HUES6 (cell line): ENCODE results near the gene CCT6A.
"Not testable (repeated sequence)": the region's sequence is repeated elsewhere in the genome, so short reads cannot be mapped to it uniquely, and the experiment has no call there.

Experiments used
- H3K27ac ChIP-seq: 2 replicates; pipeline ENCODE4 v1.7.0; 2013; ENCODE audit warnings: low read depth, mild to moderate bottlenecking, low read length, inconsistent platforms
- H3K27me3 ChIP-seq: 2 replicates; pipeline ENCODE4 v1.6.1; 2013; ENCODE audit warnings: low read length; ENCODE audit not compliant: control insufficient read depth, insufficient read depth
- H3K36me3 ChIP-seq: 2 replicates; pipeline ENCODE4 v1.6.1; 2013; ENCODE audit warnings: low read length; ENCODE audit not compliant: control insufficient read depth, insufficient read depth
- H3K4me1 ChIP-seq: 2 replicates; pipeline ENCODE4 v1.6.1; 2013; ENCODE audit warnings: low read length; ENCODE audit not compliant: control insufficient read depth, insufficient read depth
- H3K4me3 ChIP-seq: 2 replicates; pipeline ENCODE4 v1.5.1; 2013; ENCODE audit warnings: low read depth, low read length
- H3K9ac ChIP-seq: one replicate; pipeline ENCODE4 v1.6.1; 2013; ENCODE audit warnings: mild to moderate bottlenecking, low read length
- H3K9me3 ChIP-seq: 2 replicates; pipeline ENCODE4 v1.6.1; 2013; ENCODE audit warnings: low read depth, low read length; ENCODE audit not compliant: control insufficient read depth, insufficient read depth

CCT6A gene

DNA sequence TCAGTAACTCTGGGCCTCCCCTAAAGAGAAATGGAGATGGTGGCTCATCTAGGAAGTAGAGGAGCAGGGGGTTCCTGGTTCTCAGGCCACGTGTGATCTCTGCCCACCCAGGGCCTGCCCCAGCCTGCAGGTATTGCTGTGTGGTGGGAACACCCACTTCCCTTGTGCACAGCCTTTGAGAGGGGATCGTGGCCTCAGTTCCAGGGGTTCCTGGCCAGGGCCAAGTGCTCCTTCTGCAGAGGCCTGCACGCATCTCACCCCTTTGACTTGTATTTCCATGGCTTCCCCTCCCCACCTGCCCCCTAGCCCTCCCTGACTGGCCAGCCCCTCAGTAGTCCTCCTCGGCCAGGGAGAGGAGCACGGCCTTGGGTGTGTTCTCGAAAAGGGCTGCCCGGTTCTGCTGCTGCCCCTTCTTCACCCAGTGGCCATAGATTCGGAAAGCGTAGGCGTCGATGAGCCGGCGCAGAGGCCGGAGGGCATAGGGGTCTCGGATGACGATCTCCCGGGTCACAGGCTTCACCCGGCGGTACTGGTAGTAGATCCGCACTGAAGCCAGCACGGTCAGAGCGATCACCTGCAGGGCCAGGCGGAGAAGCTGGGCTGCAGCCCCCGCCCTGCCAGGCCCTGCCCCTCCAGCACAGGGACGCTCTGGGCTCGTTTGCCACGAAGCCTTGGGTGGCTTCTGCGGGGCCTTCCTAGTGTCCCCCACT, 29.3 kb downstream of the CCT6A start:
- not testable (repeated sequence) for H3K27ac ChIP-seq, H3K9ac ChIP-seq
- H3K36me3 ChIP-seq: peaks cover 34% of the 10 kb centered on the region

DNA sequence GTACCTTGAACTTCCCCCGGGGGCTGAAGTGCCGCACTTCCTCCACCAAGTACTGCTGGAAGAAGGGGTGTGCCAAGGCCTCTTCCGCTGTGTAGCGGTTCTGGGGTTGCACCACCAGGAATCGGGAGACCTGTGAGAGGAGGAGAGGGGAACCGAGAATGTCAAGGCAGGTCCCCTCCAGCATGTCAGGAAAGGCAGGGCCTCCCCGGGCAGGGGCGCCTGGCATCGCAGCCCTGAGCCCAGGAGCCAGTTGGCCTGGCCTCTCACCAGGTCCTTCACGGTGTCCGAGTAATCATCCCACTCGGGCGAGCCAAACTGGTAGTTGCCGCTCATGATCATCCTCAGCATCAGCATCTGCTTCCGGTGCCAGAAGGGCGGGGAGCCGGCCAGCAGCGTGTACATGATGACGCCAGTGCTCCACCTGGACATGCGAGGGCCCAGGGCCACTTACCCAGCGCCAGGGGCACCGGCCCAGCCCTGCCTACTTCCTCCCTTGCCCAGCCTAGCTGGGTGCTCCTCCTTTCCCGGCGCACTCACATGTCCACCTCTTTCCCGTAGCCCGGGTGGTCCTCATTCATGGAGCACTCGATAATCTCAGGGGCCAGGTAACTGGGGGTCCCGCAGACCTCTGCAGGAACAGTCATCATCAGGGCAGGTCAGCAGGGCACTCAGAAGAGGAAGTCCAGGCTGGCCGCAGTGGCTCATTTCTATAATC, 30.2 kb downstream of the CCT6A start:
- Histone ChIP-seq H3K4me3 (no peak overlapping the region), H3K4me1 (no peaks in the 10 kb centered on the region), H3K9me3 (no peaks in the 10 kb centered on the region), H3K9ac (no peak overlapping the region), H3K36me3 (peaks cover 29% of the 10 kb centered on the region), H3K27me3 (no peaks in the 10 kb centered on the region), H3K27ac (no peak overlapping the region)

More for the DNA sequence above, 29.3 kb downstream of the CCT6A start:
- H3K9me3 ChIP-seq, H3K4me3 ChIP-seq, H3K4me1 ChIP-seq, H3K27me3 ChIP-seq: not testable (repeated sequence)

DNA sequence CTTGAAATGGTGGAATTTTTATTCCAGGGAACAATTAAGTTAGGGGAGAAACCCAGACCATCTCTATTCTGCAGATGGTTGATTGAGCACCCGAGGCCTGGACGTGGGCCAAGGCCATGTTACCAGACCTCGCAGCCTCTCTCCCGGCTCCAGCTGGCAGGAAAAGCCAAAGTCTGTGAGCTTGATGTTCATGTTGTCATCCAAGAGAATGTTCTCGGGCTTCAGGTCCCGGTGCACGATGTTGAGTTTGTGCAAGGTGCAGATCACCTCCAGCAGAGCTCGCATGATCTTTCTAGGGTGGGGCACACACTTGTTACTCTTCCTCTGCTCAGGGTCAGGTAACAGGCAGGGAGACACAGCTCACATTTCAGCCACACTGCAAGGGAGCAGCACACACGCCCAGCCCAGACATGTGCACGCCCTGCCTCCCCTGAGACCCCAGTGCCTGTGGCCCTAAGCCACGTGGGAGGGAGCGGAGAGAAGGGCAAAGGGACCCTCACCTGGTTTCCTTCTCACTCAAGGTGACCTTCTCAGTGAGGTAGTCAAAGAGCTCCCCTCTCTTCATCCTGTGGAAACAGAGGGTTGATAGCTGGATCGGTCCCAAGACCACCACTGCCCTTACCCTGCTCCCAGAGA, 31.7 kb downstream of the CCT6A start:
- Histone ChIP-seq H3K9ac (no peak overlapping the region), H3K4me3 (no peak overlapping the region), H3K36me3 (peaks cover 20% of the 10 kb centered on the region), H3K27ac (no peak overlapping the region), H3K4me1 (no peaks in the 10 kb centered on the region), H3K27me3 (no peaks in the 10 kb centered on the region), H3K9me3 (no peaks in the 10 kb centered on the region)

DNA sequence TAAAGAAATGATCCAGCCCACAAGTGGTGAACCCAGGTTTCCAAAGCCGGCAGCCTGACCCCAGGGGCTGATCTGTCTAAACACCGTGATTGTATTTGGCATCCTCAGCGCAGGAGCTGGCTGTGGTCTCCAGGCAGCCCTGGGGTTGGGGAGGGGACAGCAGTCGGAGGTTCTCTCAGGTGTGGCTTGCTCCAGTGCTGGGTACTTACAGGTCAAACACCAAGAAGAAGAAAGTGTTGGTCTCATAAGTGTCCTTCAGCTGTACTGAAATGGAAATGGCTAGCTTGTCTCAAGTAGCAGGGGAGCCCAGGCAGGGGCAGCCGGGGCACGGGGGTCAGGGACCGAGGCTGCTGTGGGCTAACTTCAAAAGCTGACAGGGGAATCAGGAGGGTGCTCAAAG, 35.2 kb downstream of the CCT6A start:
- H3K9ac ChIP-seq: no peak overlapping the region
- no peak overlapping the region for H3K4me3 ChIP-seq
- H3K9me3 ChIP-seq: no peaks in the 10 kb centered on the region
- no peaks in the 10 kb centered on the region for H3K27me3 ChIP-seq
- H3K36me3 ChIP-seq: 0 out of 2 replicates have a peak, but pooled peaks cover 3% of the 10 kb centered on the region
- H3K27ac ChIP-seq: no peak overlapping the region
- H3K4me1 ChIP-seq: no peaks in the 10 kb centered on the region

DNA sequence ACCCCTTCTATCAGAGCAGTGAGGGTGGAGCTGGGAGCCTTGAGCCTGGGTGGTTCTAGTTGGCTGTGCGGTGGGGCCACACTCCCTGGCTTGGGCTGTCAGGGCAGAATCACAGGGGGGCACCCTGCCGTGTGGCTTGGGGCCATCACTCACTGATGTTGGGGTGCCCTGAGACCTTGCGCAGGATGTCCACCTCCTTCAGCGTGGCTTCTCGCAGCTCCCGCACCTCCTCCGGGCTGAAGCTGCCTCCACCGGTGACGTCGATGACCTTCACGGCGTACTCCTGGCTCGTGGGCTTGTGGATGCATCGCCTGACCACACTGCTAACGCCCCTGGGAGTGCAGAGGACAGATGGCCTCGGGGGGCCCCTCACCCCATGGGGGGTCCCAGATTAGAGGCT, 35.9 kb downstream of the CCT6A start:
- H3K27ac ChIP-seq: no peak overlapping the region
- no peak overlapping the region for H3K9ac ChIP-seq
- 0 out of 2 replicates have a peak, but pooled peaks cover 3% of the 10 kb centered on the region for H3K36me3 ChIP-seq
- H3K27me3 ChIP-seq: no peaks in the 10 kb centered on the region
- H3K9me3 ChIP-seq: no peaks in the 10 kb centered on the region
- no peak overlapping the region for H3K4me3 ChIP-seq
- no peaks in the 10 kb centered on the region for H3K4me1 ChIP-seq

DNA sequence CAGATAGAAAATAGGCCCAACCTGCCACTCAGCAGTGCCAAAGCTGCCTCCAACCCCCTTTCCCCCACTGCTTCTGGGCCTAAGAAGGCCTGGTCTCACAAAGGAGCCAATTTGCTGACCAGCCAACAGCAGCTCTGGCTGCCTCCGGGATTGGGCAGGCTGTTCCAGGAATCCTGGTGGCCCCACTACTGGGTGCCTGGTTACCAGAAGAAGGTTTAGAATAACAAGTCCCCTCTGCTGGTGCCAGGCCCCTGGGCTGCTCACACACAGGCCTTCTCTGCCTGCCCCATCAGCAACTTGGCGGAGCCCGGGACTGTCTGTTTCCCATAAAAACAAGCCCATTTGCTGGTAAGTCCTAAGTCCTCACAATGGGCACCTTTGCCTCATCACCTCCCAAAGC, 40.0 kb downstream of the CCT6A start:
- H3K9me3 ChIP-seq: no peaks in the 10 kb centered on the region; the same call in 1 of the 2 replicates
- H3K4me3 ChIP-seq: no peak overlapping the region
- H3K36me3 ChIP-seq: no peaks in the 10 kb centered on the region
- H3K27me3 ChIP-seq: no peaks in the 10 kb centered on the region
- H3K9ac ChIP-seq: no peak overlapping the region
- H3K27ac ChIP-seq: no peak overlapping the region
- no peaks in the 10 kb centered on the region for H3K4me1 ChIP-seq

DNA sequence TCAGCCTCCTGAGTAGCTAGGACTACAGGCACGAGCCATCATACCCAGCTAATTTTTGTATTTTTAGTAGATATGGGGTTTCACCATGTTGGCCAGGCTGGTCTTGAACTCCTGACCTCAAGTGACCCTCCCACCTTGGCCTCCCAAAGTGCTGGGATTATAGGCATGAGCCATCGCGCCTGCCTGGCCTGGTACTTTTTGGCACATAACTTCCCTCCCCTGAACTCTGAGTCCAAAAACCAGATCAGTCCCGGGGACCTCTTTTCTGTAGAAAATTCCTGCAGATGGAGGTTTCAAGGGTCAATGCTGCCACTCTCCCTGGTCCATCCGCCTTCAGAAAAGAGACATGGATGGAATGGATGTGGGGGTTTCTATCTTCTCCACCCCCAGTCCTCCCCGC, 40.8 kb downstream of the CCT6A start:
- not testable (repeated sequence) for H3K27ac ChIP-seq, H3K9ac ChIP-seq, H3K27me3 ChIP-seq, H3K9me3 ChIP-seq, H3K36me3 ChIP-seq, H3K4me3 ChIP-seq, H3K4me1 ChIP-seq

DNA sequence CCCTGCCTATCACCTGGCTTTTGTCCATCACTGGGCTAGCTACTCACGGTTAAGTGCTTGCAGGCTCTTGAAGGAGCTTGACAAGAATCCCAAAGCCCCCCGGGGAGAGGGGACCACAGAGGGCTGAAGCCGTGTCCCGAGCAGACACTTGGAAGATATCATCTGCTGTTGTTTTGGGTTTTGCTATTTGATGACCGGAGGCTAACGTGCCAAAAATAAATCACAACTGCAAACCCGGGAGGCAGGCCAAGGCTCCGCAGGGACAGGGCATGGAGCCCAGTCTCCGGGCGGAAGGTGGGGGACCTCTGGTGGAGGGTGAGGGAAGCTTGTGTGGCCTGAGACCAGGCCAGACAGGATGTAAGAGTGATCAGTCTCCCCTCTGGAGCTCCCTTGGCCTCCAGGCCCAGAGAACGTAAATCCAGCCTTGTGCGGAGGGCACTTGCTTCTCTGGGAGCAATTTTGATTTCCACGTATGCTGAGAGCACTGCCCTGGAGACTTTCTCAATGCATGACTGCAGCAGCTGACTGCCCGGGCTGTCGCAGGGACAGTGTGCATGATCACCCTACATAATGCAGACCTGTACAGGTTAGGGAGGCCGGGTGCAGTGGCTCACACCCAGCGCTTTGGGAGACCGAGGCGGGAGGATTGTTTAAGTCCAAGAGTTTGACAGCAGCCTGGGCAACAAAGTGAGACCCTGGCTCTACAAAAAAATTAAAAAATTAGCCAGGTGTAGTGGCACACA, 41.4 kb downstream of the CCT6A start, which contains the start of gene PHKG1:
TSS of gene PHKG1 (minus strand) at position 164 of the 743 bp plus-strand sequence. CDS start 4,011 bp downstream, outside the sequence.
- Histone ChIP-seq H3K27me3 (no peaks in the 10 kb centered on the region), H3K4me1 (no peaks in the 10 kb centered on the region), H3K9me3 (no peaks in the 10 kb centered on the region; the same call in 1 of the 2 replicates), H3K4me3 (no peak within 1 kb of the TSS), H3K9ac (no peak within 1 kb of the TSS), H3K36me3 (no peaks in the 10 kb centered on the region), H3K27ac (no peak within 1 kb of the TSS)

DNA sequence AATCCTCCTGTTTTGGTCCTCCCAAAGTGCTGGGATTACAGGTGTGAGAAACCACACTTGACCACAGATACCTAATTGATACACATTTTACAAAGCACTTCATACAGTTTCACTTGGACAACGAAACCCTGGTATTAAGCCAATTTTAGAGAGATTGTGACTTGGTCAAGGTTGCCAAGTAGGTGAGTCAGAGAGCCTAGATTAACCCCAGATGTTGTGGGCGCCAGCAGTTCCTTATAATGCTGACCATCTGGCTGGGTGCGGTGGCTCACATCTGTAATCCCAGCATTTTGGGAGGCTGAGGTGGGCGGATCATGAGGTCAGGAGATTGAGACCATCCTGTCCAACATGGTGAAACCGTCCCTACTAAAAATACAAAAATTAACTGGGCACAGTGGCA, 46.1 kb downstream of the CCT6A start:
- H3K4me3 ChIP-seq: no peak overlapping the region
- H3K27me3 ChIP-seq: no peaks in the 10 kb centered on the region
- no peak overlapping the region for H3K9ac ChIP-seq
- peaks cover 31% of the 10 kb centered on the region for H3K36me3 ChIP-seq
- H3K4me1 ChIP-seq: no peaks in the 10 kb centered on the region
- H3K27ac ChIP-seq: no peak overlapping the region
- H3K9me3 ChIP-seq: peaks cover 2% of the 10 kb centered on the region; the same call in 1 of the 2 replicates

DNA sequence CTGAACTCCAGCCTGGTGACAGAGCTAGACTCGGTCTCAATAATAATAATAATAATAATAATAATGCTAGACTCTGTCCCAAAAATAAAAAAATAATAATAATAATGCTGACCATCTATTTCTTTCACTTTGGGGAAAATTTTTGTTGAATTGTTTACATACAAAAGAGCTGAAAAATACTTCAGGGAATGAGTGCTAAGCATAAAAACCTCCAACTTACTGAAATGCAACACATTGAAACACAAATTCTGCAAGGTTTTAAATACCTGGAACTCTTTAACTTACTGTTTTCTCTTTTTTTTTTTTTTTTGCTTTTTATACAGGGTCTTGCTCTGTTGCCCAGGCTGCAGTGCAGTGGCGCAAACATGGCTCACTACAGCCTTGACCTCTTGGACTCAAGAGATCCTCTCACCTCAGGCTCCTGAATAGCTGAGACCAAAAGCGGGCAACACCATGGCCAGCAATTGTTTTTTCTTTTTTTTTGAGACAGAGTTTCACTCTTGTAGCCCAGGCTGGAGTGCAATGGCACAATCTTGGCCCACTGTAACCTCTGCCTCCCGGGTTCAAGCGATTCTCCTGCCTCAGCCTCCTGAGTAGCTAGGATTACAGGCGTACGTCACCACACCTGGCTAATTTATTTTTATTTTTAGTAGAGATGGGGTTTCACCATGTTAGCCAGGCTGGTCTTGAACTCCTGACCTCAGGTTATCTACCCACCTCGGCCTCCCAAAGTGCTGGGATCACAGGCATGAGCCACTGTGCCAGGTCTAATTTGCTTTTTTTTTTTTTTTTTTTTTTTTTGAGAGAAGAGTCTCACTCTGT, 46.8 kb downstream of the CCT6A start:
- not testable (repeated sequence) for H3K4me1 ChIP-seq, H3K9me3 ChIP-seq, H3K9ac ChIP-seq, H3K27ac ChIP-seq, H3K4me3 ChIP-seq, H3K27me3 ChIP-seq
- H3K36me3 ChIP-seq: peaks cover 38% of the 10 kb centered on the region
